NT2/D1 (cell line): Measurements from ENCODE around the gene HOXC6.
A peak's percentile ranks its signal among the peaks of the same experiment; 100 is the strongest.

Source experiments
- DNase-seq: peaks from one replicate; pipeline ENCODE4 v3.0.0-alpha.2; 2011; ENCODE audit warnings: low read depth, low spot score
- H3K27me3 ChIP-seq: 2 replicates; pipeline ENCODE4 v1.6.0; 2011; ENCODE audit warnings: mild to moderate bottlenecking; ENCODE audit not compliant: insufficient read length, insufficient read depth
- H3K36me3 ChIP-seq: 2 replicates; pipeline ENCODE4 v1.6.1; 2011; ENCODE audit warnings: mild to moderate bottlenecking, low read length, mixed read lengths; ENCODE audit not compliant: insufficient read depth, insufficient read length
- H3K4me1 ChIP-seq: 2 replicates; pipeline ENCODE4 v1.5.1; 2011; ENCODE audit not compliant: insufficient read depth, insufficient read length
- H3K4me3 ChIP-seq: 2 replicates; pipeline ENCODE4 v1.5.1; 2011; ENCODE audit warnings: low read depth; ENCODE audit not compliant: insufficient read length
- H3K9ac ChIP-seq: 2 replicates; pipeline ENCODE4 v1.6.0; 2011; ENCODE audit warnings: low read depth; ENCODE audit not compliant: insufficient read length
- H3K9me3 ChIP-seq: 2 replicates; pipeline ENCODE4 v1.5.1; 2011; ENCODE audit warnings: mild to moderate bottlenecking, low read length; ENCODE audit not compliant: insufficient read depth
- SUZ12 ChIP-seq: IDR thresholded peaks from 2 replicates; pipeline ENCODE4 v1.6.1; 2011; ENCODE audit not compliant: insufficient read length, insufficient read depth; ENCODE audit errors: extremely low read depth
- YY1 ChIP-seq: IDR thresholded peaks from 2 replicates; pipeline ENCODE4 v1.6.1; 2011; ENCODE audit not compliant: insufficient read length, insufficient read depth
- ZNF274 ChIP-seq: IDR thresholded peaks from 2 replicates; pipeline ENCODE4 v1.6.1; 2011; ENCODE audit warnings: mild to moderate bottlenecking, low read depth, low read length

The HOXC6 gene

DNA sequence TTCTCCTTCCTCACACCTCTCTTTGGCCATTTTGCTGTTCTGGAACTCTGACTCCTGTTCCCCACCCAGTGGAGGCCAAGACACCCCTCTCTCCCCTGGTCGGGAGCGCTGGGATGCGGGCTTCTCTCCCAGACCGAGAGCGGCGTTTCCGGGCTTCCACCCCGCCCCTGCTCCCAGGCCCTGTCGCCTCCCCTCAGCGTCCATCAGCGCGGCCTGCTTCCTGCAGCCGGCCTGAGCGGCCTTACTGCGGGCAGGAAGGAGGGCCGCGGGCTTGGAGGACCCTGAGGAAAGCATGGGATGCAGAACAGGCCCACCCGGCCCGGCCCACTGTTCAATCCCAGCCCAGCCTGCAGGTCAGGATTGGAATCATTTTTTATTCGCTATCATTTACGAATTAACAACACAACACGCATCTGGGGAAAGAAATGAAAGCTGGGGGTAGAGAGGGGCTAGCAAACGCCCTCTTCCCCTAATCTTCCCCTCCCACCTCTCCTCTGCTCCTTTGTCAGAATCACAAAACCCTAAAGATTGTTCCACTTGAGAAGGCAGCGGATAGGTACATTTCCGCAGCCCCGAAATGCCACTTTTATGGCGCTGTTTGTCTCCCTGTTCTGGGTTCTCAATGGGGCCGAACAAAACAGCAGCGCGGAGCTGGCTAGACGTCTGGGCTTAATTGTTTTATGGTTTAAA, 23.3 kb upstream of the HOXC6 start:
- Histone ChIP-seq H3K9me3 (no peaks in the 10 kb centered on the region), H3K27me3 (peaks cover 97% of the 10 kb centered on the region), H3K36me3 (no peaks in the 10 kb centered on the region), H3K4me3 (no peak overlapping the region), H3K9ac (peak overlapping the region; percentile 43), H3K4me1 (peaks cover 11% of the 10 kb centered on the region)
- no peak for DNase-seq
- no peak for TF ChIP-seq ZNF274
- no peak for TF ChIP-seq YY1
- peak; percentile 48 for TF ChIP-seq SUZ12

DNA sequence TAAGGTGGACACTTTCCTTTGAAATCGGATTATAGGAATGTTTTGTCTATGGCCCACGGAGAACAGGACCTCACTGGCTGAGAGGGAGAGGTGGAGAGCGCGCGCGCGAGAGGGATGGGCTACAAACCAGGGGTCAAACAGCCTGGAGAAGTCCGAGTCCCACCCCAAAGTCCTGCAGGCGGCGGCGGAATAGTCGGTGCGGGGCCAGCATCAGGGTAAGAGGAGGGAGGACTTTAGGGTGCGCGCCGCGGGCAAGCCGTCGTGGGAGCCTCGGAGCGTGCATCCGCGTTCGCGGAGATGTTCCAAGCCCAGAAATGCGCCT, 22.7 kb upstream of the HOXC6 start:
- peaks cover 7% of the 10 kb centered on the region for H3K4me1 ChIP-seq
- H3K4me3 ChIP-seq = no peak overlapping the region
- no peaks in the 10 kb centered on the region for H3K9me3 ChIP-seq
- H3K27me3 ChIP-seq = peaks cover 97% of the 10 kb centered on the region
- DNase-seq = no peak
- no peaks in the 10 kb centered on the region for H3K36me3 ChIP-seq
- TF ChIP-seq YY1 (no peak), ZNF274 (no peak), SUZ12 (no peak)
- no peak overlapping the region for H3K9ac ChIP-seq

DNA sequence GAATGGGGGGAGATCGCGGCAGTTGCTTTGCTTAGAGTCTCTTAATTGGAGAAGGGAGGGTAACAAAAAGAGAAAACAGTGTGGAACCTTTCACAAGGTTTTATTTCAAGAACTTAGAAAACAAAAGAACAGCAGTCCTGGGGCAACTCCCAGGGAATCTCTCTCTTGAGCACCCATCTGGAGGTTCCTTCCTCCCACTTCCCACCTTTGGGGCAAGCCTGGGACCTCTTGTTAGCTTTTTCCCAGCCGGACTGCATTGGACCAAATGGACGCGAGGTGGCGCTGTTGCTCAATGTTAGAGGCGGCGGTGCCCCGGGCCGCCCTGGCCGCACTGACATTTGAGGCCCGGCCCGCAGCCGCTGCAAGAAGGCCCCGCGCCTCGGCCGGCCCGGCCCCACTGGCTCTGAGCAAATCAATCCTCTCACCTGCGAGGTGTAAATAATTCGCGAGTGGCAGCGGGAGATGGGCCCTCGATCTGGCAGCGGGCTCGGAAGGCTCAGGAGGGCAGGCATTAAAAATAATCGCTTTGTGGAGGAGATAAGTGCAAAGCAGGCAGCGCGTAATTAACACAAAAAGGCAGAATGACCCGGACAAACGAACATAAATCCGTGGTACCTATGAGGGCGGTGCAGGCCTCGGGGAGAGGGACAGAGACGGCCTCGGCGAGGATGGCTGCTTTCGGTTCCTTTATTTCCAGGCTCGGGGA, 22.2 kb upstream of the HOXC6 start:
- peak; percentile 69 for DNase-seq
- Histone ChIP-seq H3K9ac (no peak overlapping the region), H3K4me3 (no peak overlapping the region), H3K36me3 (no peaks in the 10 kb centered on the region), H3K27me3 (peaks cover 97% of the 10 kb centered on the region), H3K4me1 (peaks cover 5% of the 10 kb centered on the region), H3K9me3 (no peaks in the 10 kb centered on the region)
- TF ChIP-seq YY1 = no peak

DNA sequence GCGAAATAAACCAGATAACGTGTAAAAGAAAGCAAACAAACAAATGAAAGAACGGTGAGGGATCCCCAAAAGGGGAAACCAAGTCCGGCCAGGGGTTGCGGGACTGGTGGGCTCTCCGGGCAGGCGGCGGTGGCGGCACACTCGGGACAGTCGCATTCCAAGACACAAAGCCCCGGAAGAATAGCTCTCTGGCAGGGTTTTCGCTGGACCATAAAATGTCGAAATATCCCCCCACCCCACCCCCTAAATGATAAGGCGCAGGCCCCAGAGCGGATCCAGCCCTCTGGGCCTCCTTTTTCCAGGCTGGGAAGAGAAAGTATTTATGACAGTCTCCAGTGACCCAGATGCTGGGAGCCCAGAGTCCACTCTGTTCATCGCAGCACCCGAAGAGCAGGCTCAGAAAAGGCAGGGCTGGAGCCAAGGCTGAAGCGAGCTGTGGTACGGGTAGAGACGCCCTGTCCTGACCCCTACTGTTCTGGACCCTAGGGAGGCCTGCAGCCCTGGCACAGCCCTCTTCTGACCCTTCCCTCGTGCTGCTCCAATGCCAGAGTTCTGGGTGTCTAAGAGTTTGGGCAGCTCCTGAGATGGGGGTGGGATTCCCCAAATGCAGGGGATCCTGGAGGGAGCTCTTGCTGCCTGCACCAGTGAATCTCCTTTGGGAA, 21.6 kb upstream of the HOXC6 start:
- no peak for DNase-seq
- peaks cover 5% of the 10 kb centered on the region for H3K4me1 ChIP-seq
- no peaks in the 10 kb centered on the region for H3K9me3 ChIP-seq
- peaks cover 97% of the 10 kb centered on the region for H3K27me3 ChIP-seq
- no peak overlapping the region for H3K4me3 ChIP-seq
- no peaks in the 10 kb centered on the region for H3K36me3 ChIP-seq
- no peak for TF ChIP-seq YY1
- TF ChIP-seq SUZ12 = no peak
- no peak for TF ChIP-seq ZNF274
- H3K9ac ChIP-seq = no peak overlapping the region

DNA sequence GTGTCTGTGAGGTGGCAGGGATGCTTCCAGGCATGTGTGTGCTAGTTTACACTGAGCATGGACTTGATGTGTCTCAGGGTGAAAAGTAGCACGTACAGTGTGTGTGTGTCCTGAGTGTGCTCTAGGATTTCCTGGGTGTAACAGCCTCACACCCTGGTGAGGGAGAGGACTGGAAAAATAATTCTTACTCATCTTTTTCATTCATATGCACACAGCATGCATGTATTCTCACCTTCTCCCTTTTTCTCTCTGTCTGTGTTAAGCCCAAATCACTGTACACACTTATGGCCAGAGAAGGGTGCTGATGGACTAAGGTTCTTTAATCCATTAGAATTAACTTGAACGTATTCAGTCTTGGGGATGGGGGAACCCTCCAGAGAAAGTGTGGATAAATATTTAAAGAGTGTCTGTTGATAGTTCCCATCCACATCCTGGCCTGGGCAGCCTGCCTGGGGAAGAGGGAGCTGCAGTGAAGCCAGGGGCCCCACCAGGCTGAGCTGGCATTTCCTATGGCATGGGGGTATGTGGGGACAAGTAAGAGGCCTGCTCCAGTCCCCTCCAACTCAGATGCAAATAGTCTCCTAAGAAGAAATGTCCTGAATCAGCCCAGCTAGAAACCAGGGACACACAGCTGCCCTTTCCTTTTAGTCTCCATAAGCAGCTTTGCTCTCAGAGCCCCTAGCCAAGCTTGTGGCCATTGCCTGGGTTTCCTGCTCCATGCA, 20.5 kb upstream of the HOXC6 start:
- H3K27me3 ChIP-seq = peaks cover 97% of the 10 kb centered on the region
- TF ChIP-seq ZNF274 (no peak), SUZ12 (no peak), YY1 (no peak)
- peaks cover 5% of the 10 kb centered on the region for H3K4me1 ChIP-seq
- no peak overlapping the region for H3K4me3 ChIP-seq
- no peaks in the 10 kb centered on the region for H3K9me3 ChIP-seq
- no peaks in the 10 kb centered on the region for H3K36me3 ChIP-seq
- DNase-seq = no peak
- no peak overlapping the region for H3K9ac ChIP-seq

DNA sequence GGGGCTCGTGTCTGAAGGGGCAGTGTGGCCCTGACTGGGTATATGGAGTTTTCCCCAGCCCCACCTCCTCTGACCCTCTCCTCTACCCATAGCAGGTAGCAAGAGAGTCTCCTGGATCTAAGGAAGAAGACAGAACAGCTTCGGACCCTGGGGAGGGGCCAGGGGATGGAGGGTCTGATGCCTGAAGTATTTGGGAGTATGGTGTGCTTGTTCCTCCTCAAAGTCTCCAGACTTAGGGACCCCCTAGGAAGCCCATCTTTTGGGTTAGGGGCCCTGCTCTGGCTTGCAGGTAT, 20.0 kb upstream of the HOXC6 start:
- TF ChIP-seq SUZ12 = no peak
- TF ChIP-seq YY1 = no peak
- no peak for TF ChIP-seq ZNF274
- H3K4me3 ChIP-seq = no peak overlapping the region
- no peak for DNase-seq
- H3K27me3 ChIP-seq = peaks cover 97% of the 10 kb centered on the region
- H3K36me3 ChIP-seq = no peaks in the 10 kb centered on the region
- peaks cover 5% of the 10 kb centered on the region for H3K4me1 ChIP-seq
- no peak overlapping the region for H3K9ac ChIP-seq
- no peaks in the 10 kb centered on the region for H3K9me3 ChIP-seq
